WERI-Rb-1 (cell line): ENCODE results near the gene MIB1.

ENCODE experiments used
- DNase-seq: peaks from one replicate; pipeline ENCODE4 v3.0.0-alpha.2; 2020
- H3K27ac ChIP-seq: fragments of 250-450 bp; sonication (Bioruptor Pico); 2 replicates; pipeline ENCODE4 v1.5.1; 2020; ENCODE audit warnings: mild to moderate bottlenecking, moderate library complexity
- H3K27me3 ChIP-seq: fragments of 250-450 bp; sonication (Bioruptor Pico); 2 replicates; pipeline ENCODE4 v1.5.1; 2021; ENCODE audit warnings: mild to moderate bottlenecking, low read depth, moderate library complexity; ENCODE audit not compliant: insufficient read depth, severe bottlenecking
- H3K36me3 ChIP-seq: fragments of 250-450 bp; sonication (Bioruptor Pico); 2 replicates; pipeline ENCODE4 v1.5.1; 2020; ENCODE audit warnings: mild to moderate bottlenecking, moderate library complexity
- H3K4me3 ChIP-seq: 2 replicates; pipeline ENCODE4 v1.5.1; 2011; ENCODE audit warnings: low read depth, mild to moderate bottlenecking, control low read depth, low read length
- H3K9me3 ChIP-seq: fragments of 250-450 bp; sonication (Bioruptor Pico); 2 replicates; pipeline ENCODE4 v1.5.1; 2021; ENCODE audit warnings: mild to moderate bottlenecking, moderate library complexity; ENCODE audit not compliant: severe bottlenecking
- TF ChIP-seq, protein P1 (sequence below): IDR thresholded peaks from 2 replicates; pipeline ENCODE4 v1.5.1; 2011; ENCODE audit warnings: low read depth, mild to moderate bottlenecking, control low read depth, inconsistent platforms, low read length

MIB1 gene

DNA sequence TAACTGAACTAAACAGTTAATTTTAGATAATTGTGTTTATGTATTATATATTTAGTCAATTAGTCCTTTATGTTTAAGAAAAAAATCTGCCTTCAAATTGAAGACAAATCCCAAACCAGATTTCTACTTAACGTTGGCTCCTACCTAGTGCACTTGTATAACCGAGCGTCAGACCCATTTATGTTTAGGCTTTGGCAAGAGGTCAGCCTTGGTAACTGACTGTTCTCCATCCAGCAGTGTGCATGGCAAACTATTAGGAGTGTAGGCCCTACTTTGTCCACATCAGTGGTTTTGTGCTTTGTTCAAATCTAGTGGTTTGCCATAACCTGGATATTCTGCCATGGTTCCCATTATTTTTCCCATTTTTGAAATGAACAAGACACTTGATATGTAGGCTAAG is 114.8 kb downstream of the MIB1 start:
- H3K27ac ChIP-seq, result no peak overlapping the region
- no peak for DNase-seq
- TF ChIP-seq, protein P1, sequence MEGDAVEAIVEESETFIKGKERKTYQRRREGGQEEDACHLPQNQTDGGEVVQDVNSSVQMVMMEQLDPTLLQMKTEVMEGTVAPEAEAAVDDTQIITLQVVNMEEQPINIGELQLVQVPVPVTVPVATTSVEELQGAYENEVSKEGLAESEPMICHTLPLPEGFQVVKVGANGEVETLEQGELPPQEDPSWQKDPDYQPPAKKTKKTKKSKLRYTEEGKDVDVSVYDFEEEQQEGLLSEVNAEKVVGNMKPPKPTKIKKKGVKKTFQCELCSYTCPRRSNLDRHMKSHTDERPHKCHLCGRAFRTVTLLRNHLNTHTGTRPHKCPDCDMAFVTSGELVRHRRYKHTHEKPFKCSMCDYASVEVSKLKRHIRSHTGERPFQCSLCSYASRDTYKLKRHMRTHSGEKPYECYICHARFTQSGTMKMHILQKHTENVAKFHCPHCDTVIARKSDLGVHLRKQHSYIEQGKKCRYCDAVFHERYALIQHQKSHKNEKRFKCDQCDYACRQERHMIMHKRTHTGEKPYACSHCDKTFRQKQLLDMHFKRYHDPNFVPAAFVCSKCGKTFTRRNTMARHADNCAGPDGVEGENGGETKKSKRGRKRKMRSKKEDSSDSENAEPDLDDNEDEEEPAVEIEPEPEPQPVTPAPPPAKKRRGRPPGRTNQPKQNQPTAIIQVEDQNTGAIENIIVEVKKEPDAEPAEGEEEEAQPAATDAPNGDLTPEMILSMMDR, result no peak
- H3K27me3 ChIP-seq, result no peaks in the 10 kb centered on the region
- peaks cover 60% of the 10 kb centered on the region for H3K36me3 ChIP-seq
- no peak overlapping the region for H3K4me3 ChIP-seq
- no peaks in the 10 kb centered on the region for H3K9me3 ChIP-seq

GRCh38 chr18:21857871-21858270 is 117.3 kb downstream of the MIB1 start:
- no peak for DNase-seq
- TF ChIP-seq, protein P1, result no peak
- no peaks in the 10 kb centered on the region for H3K9me3 ChIP-seq
- no peak overlapping the region for H3K4me3 ChIP-seq
- H3K36me3 ChIP-seq, result peaks cover 67% of the 10 kb centered on the region
- H3K27me3 ChIP-seq, result no peaks in the 10 kb centered on the region
- no peak overlapping the region for H3K27ac ChIP-seq

DNA sequence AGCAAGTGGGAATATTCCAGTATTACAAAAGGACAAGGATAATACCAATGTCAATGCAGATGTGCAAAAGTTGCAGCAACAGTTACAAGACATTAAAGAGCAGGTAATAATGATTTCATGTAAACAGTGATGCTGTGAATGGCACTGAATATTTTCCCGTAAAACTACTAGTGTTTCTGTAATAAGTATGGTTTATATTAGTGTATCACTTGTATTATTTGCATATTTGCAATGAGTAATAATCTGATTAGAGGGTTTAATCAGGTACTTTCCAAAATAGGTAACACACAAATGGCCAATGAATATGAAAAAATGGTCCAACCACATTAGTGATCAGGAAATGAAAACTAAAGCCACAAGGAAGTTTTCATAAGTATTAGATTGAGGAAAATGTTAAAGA is 118.0 kb downstream of the MIB1 start:
- H3K27ac ChIP-seq, result no peak overlapping the region
- no peak overlapping the region for H3K4me3 ChIP-seq
- H3K27me3 ChIP-seq, result no peaks in the 10 kb centered on the region
- H3K36me3 ChIP-seq, result peaks cover 70% of the 10 kb centered on the region
- no peaks in the 10 kb centered on the region for H3K9me3 ChIP-seq
- DNase-seq, result no peak
- TF ChIP-seq, protein P1, result no peak

- Histone ChIP-seq H3K4me3 (no peak overlapping the region), H3K27me3 (no peaks in the 10 kb centered on the region), H3K27ac (no peak overlapping the region), H3K9me3 (no peaks in the 10 kb centered on the region), H3K36me3 (peaks cover 45% of the 10 kb centered on the region)
- TF ChIP-seq, protein P1, result no peak
- DNase-seq, result no peak
These were observed 123.8 kb downstream of the MIB1 start for GRCh38 chr18:21864386-21864785.

DNA sequence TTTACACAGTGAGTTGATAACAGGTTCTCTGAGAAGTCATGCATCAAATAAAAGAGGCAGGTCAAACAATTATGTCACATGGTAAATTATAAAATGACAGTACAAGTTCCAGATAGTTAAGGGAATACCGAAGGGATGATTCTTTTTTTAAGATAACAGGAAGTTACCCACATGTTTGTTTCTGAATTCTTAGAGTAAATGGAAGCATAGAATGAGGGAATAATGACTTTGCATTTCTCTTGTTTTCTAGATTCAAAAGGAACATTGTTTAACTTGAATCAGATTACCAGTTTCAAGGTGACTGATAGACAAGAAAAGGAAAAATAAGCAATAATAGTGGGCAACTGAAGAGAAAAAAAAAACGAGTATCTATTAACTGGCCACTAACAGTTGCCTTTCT is 124.5 kb downstream of the MIB1 start:
- no peaks in the 10 kb centered on the region for H3K9me3 ChIP-seq
- peaks cover 43% of the 10 kb centered on the region for H3K36me3 ChIP-seq
- no peak overlapping the region for H3K4me3 ChIP-seq
- DNase-seq, result no peak
- no peaks in the 10 kb centered on the region for H3K27me3 ChIP-seq
- TF ChIP-seq, protein P1, result no peak
- H3K27ac ChIP-seq, result no peak overlapping the region

- no peak for DNase-seq
- TF ChIP-seq, protein P1, result no peak
- Histone ChIP-seq H3K9me3 (no peaks in the 10 kb centered on the region), H3K36me3 (peaks cover 17% of the 10 kb centered on the region), H3K27me3 (no peaks in the 10 kb centered on the region), H3K4me3 (no peak overlapping the region), H3K27ac (no peak overlapping the region)
These were observed 128.2 kb downstream of the MIB1 start for GRCh38 chr18:21868770-21869169.
